Aortic smooth muscle cell (primary cell): ENCODE measurements around the gene PTH1R. TPM values are rescaled to one million over a fixed set of nuclear protein-coding genes. Genes with fewer than 3 reads are reported as not detected.

Experiments
- total RNA-seq: library from RNA; depleted of rRNA; stranded (reverse); fragments of >200 nt; gene quantifications from 2 replicates; pipeline ENCODE4 v1.2.3, GENCODE V29; 2014

PTH1R gene
- 0.06 and 0.13 TPM in 2 replicates for total RNA-seq

DNA sequence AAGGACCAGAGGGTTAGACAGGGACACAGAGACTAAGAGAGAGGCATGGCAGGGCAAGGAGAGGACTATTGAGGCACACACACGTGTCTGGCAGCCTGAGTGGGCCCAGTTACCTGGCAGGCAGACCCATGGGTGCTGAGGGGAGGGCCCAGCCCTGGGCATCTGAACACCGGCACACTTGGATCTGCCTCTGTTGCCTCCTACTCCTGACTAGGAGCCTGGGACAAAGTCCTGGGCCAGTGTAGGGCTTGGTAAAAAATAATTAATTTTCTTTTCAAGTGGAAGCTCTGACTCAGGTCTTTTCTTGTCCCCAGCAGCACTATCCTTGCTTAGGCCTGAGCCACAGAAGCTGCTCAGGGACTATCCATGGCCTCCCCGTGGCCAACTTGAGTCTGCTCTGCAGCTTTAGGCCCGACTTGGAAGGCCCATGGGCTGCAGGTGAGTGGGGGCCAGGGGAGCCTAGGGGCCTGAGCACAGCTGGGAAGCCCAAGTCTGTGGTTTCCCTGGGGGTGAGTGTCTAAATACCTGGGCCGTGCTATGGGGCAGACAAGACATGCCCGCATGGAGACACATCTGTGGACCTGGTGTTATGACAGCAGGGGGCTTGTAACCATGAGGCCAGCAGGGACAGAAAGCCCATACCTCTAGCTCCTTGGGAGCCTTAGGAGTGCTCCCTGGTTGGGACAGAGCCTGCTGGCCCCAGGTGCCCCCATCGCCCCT lies at the start of gene PTH1R:
PTH1R (plus strand) TSS at position 316 of the 720 bp plus-strand sequence. CDS start 5,839 bp downstream, outside the sequence.

DNA sequence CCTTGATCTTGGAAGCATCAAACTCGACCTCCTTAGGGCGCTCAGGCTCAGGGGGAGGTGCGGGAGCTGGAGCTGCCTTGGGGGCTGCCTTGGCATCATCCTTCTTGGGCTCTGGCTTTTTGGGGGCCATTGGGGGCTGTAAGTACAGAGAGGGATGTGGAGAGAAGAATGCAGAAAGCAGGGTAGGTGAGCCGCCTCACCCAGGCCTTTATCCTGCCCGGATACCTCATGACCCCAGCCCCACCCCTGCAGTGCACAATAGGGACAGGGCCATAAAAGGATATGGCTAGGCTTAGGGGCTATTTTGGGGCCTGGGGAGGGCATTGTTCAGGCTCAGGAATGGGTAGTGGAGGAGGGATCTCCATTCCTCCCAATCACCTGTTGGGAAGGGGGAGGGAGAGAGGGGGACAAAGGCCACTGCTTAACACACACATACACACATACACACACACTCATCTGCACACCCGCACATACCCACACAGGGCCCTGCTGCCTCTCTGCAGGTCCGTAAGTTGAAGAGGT lies 14.2 kb upstream of the PTH1R start, which contains the start of gene MYL3:
MYL3 (minus strand) TSS at position 184 of the 522 bp plus-strand sequence; CDS start at position 130, 54 bp downstream.

Other genes starting within 250 kb of the PTH1R start
- 1.7 and 3.2 TPM in 2 replicates for gene ALS2CL, start 184.0 kb upstream of the PTH1R start, total RNA-seq
- 0.06 and 0.13 TPM in 2 replicates for gene TMIE, start 176.3 kb upstream of the PTH1R start, total RNA-seq
- not detected in 2 replicates for gene PRSS50, start 159.9 kb upstream of the PTH1R start, total RNA-seq
- not detected in 2 replicates for gene MYL3, start 14.3 kb upstream of the PTH1R start, total RNA-seq
- gene CCDC12, start 99.0 kb downstream of the PTH1R start, total RNA-seq: 30.8 and 43.5 TPM in 2 replicates
- 3.7 and 5.0 TPM in 2 replicates for gene NBEAL2, start 101.9 kb downstream of the PTH1R start, total RNA-seq